ENCODE measurements around the gene BLOC1S3. TPM values are rescaled to one million over a fixed set of nuclear protein-coding genes. Genes with fewer than 3 reads are reported as not detected.

BLOC1S3 gene
- total and polyA plus RNA-seq, 2 of the 13 experiments (the other 11 are each of a cell fraction or from before 2014, with no cell fraction given), result 4.3 to 4.8 TPM

- TF ChIP-seq ZBTB4 (CRISPR knock-in tag; IDR thresholded peaks at IDR 0.05; ENCODE audit: borderline replicate concordance) (no peak), HNF1A (IDR thresholded peaks at IDR 0.05; ENCODE audit: low read depth) (no peak), HNF1A (CRISPR knock-in tag; IDR thresholded peaks at IDR 0.05; ENCODE audit: borderline replicate concordance) (no peak; the same call in 1 of the 2 replicates), MLLT10 (CRISPR knock-in tag; IDR thresholded peaks at IDR 0.05) (no peak), DRAP1 (CRISPR knock-in tag; IDR thresholded peaks at IDR 0.05) (no peak), ZBTB7A (CRISPR knock-in tag; IDR thresholded peaks at IDR 0.05) (0 out of 2 replicates have a peak, but pooled peaks have one; percentile 35), ZC3H13 (CRISPR knock-in tag; IDR thresholded peaks at IDR 0.05) (peak; percentile 81; the same call in 1 of the 2 replicates), ZNF30 (CRISPR knock-in tag; IDR thresholded peaks at IDR 0.05) (no peak), ZNF180 (CRISPR knock-in tag; IDR thresholded peaks at IDR 0.05; ENCODE audit: borderline replicate concordance, low read depth) (no peak), ZNF362 (CRISPR knock-in tag; IDR thresholded peaks at IDR 0.05; ENCODE audit: borderline replicate concordance) (no peak), NFE2 (CRISPR knock-in tag; IDR thresholded peaks at IDR 0.05) (no peak), CC2D1A (CRISPR knock-in tag; IDR thresholded peaks at IDR 0.05) (no peak), ZNF20 (CRISPR knock-in tag; IDR thresholded peaks at IDR 0.05) (no peak), ZFP91 (CRISPR knock-in tag; IDR thresholded peaks at IDR 0.05; ENCODE audit: borderline replicate concordance) (no peak; the same call in 1 of the 2 replicates)
These were observed 698 bp downstream of the BLOC1S3 start (continued) for GRCh38 chr19:45179072-45179891.

Data from HepG2 (cell line).